Natural killer cell (primary cell): ENCODE measurements around the gene ANGPTL8. TPM values are rescaled to one million over a fixed set of nuclear protein-coding genes. Genes with fewer than 3 reads are reported as not detected.
A peak's percentile ranks its signal among the peaks of the same experiment; 100 is the strongest.

Source experiments
- ATAC-seq, 3 donors: fragments of 150-1000 bp in 2 of 3; fragments of 200-7000 bp in 1 of 3; cut with Tn5 transposase; 1 replicate in 1 of 3; 2 replicates in 2 of 3; pipeline ENCODE4 v1.10.0; 2021; ENCODE audit warnings: mild to moderate bottlenecking in 2 of 3, moderate library complexity in 2 of 3
- DNase-seq, 2 donors: peaks; one replicate each; pipeline versions ENCODE4 v3.0.0 to v3.0.0-alpha.2; 2013 to 2021; ENCODE audit warnings: mixed read lengths in 1 of 2
- H3K27ac ChIP-seq: one replicate; pipeline ENCODE4 v1.5.1; 2013; ENCODE audit warnings: mild to moderate bottlenecking, low read length
- H3K27me3 ChIP-seq: one replicate; pipeline ENCODE4 v1.6.1; 2013; ENCODE audit warnings: low read length; ENCODE audit not compliant: control insufficient read depth, insufficient read depth
- H3K36me3 ChIP-seq: one replicate; pipeline ENCODE4 v1.6.1; 2013; ENCODE audit warnings: low read length; ENCODE audit not compliant: control insufficient read depth, insufficient read depth
- H3K4me1 ChIP-seq: one replicate; pipeline ENCODE4 v1.6.1; 2013; ENCODE audit warnings: low read length; ENCODE audit not compliant: control insufficient read depth, insufficient read depth
- H3K4me3 ChIP-seq: one replicate; pipeline ENCODE4 v1.5.1; 2013; ENCODE audit warnings: low read length
- H3K9me3 ChIP-seq: one replicate; pipeline ENCODE4 v1.6.1; 2013; ENCODE audit warnings: low read length; ENCODE audit not compliant: control insufficient read depth, insufficient read depth
- H3K27ac Mint-ChIP-seq, 2 donors: one replicate each; pipeline ENCODE4 v1.8.0; 2022; ENCODE audit warnings: mild to moderate bottlenecking in 2 of 2, mixed read lengths in 2 of 2, moderate library complexity in 1 of 2
- H3K27me3 Mint-ChIP-seq, 2 donors: one replicate each; pipeline ENCODE4 v1.8.0; 2022; ENCODE audit warnings: low read depth in 2 of 2, mixed read lengths in 2 of 2
- H3K36me3 Mint-ChIP-seq: one replicate; pipeline ENCODE4 v1.8.0; 2022; ENCODE audit warnings: mixed read lengths
- H3K4me1 Mint-ChIP-seq, 2 donors: one replicate each; pipeline ENCODE4 v1.8.0; 2022; ENCODE audit warnings: mixed read lengths in 2 of 2
- H3K4me3 Mint-ChIP-seq: one replicate; pipeline ENCODE4 v1.8.0; 2022; ENCODE audit warnings: mild to moderate bottlenecking, moderate library complexity, mixed read lengths
- H3K9me3 Mint-ChIP-seq, 2 donors: one replicate each; pipeline ENCODE4 v1.8.0; 2022; ENCODE audit warnings: mixed read lengths in 2 of 2
- WGBS: methylation state at CpG from one replicate; pipeline ENCODE4 v1.1.7; 2013; ENCODE audit warnings: missing lambda C conversion rate; ENCODE audit not compliant: insufficient coverage; 5-methylcytosine and 5-hydroxymethylcytosine counted together
- intact Hi-C: fragments of 100-400 bp; cut with micrococcal nuclease; formaldehyde crosslinking; loops from one replicate; pipeline ENCODE4 v1.14.2; 2022
- total RNA-seq, 4 donors: library from RNA; stranded (reverse); fragments of 120-200 nt in 1 of 4; gene quantifications; one replicate each; pipeline versions ENCODE4 v1.2.3 to v1.2.4, GENCODE V29; 2013 to 2022
- TF ChIP-seq, protein P1 (sequence below): fragments of 200-600 bp; IDR thresholded peaks from one replicate; pipeline ENCODE4 v1.8.0; 2022; ENCODE audit warnings: antibody characterized with exemption

Gene ANGPTL8
- total RNA-seq, 3 donors from 2014 or later (not counting 1 experiment from before 2014, with no cell fraction given): not detected

DNA sequence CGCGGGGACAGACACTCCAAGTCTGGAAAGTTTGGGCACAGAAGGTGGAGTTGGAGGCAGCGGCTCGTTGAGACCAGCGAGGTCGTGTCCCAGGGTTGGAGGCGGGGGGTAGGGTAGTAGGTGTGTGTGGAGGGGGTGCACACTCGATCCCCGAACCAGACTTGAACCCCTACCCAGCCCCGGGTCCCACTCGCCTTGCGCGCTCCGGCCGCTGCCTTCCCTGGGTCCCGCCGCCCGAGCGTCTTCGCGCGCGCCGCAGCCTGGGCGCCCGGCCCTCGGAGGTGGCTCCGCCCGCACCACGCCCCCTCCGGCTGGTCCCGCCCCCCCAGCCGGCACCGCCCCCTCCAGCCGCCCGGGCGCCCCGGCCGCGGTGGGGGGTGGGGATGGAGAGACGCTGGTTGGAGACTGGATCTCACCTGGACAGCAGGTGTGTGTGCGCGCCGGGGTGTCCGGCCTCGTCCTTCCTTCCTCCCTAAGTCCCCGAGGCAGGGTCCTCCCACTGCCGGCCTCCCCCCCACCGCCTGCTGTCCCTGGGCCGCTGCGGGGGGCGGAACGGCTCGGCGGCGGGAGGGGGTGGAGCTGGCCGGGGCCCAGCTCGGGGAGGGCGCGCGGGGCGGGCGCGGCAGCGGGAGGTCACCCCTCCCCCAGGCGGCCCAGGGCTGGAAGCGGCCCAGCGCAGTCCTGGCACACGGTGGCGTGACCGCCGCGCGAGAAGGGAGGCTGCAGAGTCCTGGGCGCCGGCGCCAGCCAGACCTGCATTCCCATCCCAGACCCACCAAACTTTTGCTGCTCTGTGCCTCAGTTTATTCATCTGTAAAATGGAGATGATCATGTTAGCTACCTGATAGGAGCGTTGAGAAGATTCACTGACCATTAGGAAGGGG lies 41.9 kb upstream of the ANGPTL8 start, which contains the start of gene KANK2:
Gene KANK2, minus strand, starts transcription at position 255 of the 884 bp plus-strand sequence. CDS start 3,034 bp downstream, outside the sequence.
- intact Hi-C loops: no loop called here
- H3K4me3 Mint-ChIP-seq: peak within 1 kb of the TSS; percentile 88
- no peaks in the 10 kb centered on the region for H3K27me3 ChIP-seq
- H3K27me3 Mint-ChIP-seq: peaks cover 0 to 3% of the 10 kb centered on the region in 2 donors
- H3K36me3 Mint-ChIP-seq: no peaks in the 10 kb centered on the region
- peaks cover 13% of the 10 kb centered on the region for H3K4me1 ChIP-seq
- no peaks in the 10 kb centered on the region for H3K9me3 Mint-ChIP-seq
- H3K27ac ChIP-seq: no peak within 1 kb of the TSS
- ATAC-seq (peak; percentile 91 to 97 (median 94)), DNase-seq (peak; percentile 81)
- peak within 1 kb of the TSS; percentile 50 for H3K4me3 ChIP-seq
- H3K27ac Mint-ChIP-seq: peak within 1 kb of the TSS in 1 of 2 donors; percentile 58
- whole genome bisulfite sequencing: under 1% methylated on average over 76 of the region's 78 CpGs
- TF ChIP-seq, protein P1, sequence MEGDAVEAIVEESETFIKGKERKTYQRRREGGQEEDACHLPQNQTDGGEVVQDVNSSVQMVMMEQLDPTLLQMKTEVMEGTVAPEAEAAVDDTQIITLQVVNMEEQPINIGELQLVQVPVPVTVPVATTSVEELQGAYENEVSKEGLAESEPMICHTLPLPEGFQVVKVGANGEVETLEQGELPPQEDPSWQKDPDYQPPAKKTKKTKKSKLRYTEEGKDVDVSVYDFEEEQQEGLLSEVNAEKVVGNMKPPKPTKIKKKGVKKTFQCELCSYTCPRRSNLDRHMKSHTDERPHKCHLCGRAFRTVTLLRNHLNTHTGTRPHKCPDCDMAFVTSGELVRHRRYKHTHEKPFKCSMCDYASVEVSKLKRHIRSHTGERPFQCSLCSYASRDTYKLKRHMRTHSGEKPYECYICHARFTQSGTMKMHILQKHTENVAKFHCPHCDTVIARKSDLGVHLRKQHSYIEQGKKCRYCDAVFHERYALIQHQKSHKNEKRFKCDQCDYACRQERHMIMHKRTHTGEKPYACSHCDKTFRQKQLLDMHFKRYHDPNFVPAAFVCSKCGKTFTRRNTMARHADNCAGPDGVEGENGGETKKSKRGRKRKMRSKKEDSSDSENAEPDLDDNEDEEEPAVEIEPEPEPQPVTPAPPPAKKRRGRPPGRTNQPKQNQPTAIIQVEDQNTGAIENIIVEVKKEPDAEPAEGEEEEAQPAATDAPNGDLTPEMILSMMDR: no peak
- no peaks in the 10 kb centered on the region for H3K9me3 ChIP-seq
- peaks cover 0 to 15% of the 10 kb centered on the region in 2 donors for H3K4me1 Mint-ChIP-seq
- no peaks in the 10 kb centered on the region for H3K36me3 ChIP-seq

DNA sequence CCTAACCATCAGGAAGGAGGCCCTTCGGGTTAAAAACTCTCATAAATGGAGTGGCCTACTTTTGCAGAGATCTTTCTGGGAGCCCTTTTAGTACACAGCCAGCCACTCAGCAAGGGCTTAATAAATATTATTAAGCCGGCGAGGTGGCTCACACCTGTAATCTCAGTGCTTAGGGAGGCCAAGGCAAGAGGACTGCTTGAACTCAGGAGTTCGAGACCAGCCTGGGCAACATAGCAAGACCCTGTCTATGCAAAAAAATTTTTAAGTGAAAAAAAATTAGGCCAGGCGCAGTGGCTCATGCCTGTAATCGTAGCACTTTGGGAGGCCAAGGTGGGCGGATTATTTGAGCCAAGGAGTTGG lies 41.3 kb upstream of the ANGPTL8 start:
- no peak overlapping the region for H3K27ac ChIP-seq
- no peaks in the 10 kb centered on the region for H3K27me3 ChIP-seq
- Mint-ChIP-seq H3K36me3 (no peaks in the 10 kb centered on the region), H3K4me1 (peaks cover 0 to 17% of the 10 kb centered on the region in 2 donors), H3K27ac (peak overlapping the region in 1 of 2 donors; percentile 52), H3K9me3 (no peaks in the 10 kb centered on the region), H3K27me3 (peaks cover 0 to 4% of the 10 kb centered on the region in 2 donors), H3K4me3 (peak overlapping the region; percentile 88)
- H3K9me3 ChIP-seq: no peaks in the 10 kb centered on the region
- H3K4me1 ChIP-seq: peaks cover 13% of the 10 kb centered on the region
- WGBS: 91% methylated on average over 7 of the region's 7 CpGs
- intact Hi-C loops: no loop called here
- DNase-seq (no peak), ATAC-seq (no peak)
- TF ChIP-seq, protein P1: no peak
- H3K36me3 ChIP-seq: no peaks in the 10 kb centered on the region
- H3K4me3 ChIP-seq: peak overlapping the region; percentile 50

DNA sequence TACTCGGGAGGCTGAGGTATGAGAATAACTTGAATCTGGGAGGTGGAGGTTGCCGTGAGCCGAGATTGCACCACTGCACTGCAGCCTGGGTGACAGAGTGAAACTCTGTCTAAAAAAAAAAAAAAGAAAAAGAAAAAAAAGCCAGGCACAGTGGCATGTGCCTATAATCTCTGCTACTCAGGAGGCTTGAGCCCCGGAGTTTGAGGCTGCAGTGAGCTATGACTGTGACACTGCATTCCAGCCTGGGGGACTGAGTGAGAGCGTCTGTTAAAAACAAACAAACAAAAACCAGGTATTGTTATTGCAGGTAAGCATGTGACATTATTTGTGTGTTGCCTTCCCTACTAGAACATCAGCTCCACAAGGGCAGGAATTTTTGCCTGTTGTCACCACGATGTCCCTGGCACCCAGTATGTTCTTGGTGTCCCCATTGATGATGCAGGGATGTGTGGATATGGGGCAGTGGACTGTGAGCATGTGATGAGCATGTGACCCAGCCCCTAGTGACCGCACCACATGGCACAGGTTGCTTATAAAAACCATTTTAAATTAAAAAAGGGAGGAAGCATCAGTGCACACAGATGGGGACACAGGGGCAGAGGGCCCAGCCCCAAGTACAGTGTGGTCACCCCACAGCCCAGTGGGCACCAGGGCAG lies 40.5 kb upstream of the ANGPTL8 start:
- Histone ChIP-seq H3K27ac (no peak overlapping the region), H3K27me3 (no peaks in the 10 kb centered on the region), H3K4me1 (peaks cover 13% of the 10 kb centered on the region), H3K4me3 (no peak overlapping the region), H3K9me3 (no peaks in the 10 kb centered on the region), H3K36me3 (no peaks in the 10 kb centered on the region)
- TF ChIP-seq, protein P1: no peak
- DNase-seq (no peak), ATAC-seq (no peak)
- Mint-ChIP-seq H3K4me1 (peaks cover 0 to 24% of the 10 kb centered on the region in 2 donors), H3K4me3 (peak overlapping the region; percentile 88), H3K27me3 (peaks cover 0 to 8% of the 10 kb centered on the region in 2 donors), H3K36me3 (no peaks in the 10 kb centered on the region), H3K9me3 (no peaks in the 10 kb centered on the region), H3K27ac (no peak overlapping the region)
- 90% methylated on average over 7 of the region's 7 CpGs for WGBS
- intact Hi-C loops: no loop called here
